Mucosa of rectum (tissue), 2 donors: ENCODE data around the gene KPNA1.

ENCODE experiments used
- H3K27ac ChIP-seq, 2 donors: one replicate each; pipeline ENCODE4 v1.7.0; 2013; ENCODE audit warnings: inconsistent platforms in 2 of 2, low read depth in 2 of 2, low read length in 2 of 2
- H3K27me3 ChIP-seq, 2 donors: one replicate each; pipeline ENCODE4 v1.7.0; 2013; ENCODE audit warnings: low read length in 2 of 2; ENCODE audit not compliant: control insufficient read depth in 2 of 2, insufficient read depth in 2 of 2
- H3K36me3 ChIP-seq, 2 donors: one replicate each; pipeline ENCODE4 v1.7.0; 2013; ENCODE audit warnings: low read length in 2 of 2; ENCODE audit not compliant: control insufficient read depth in 2 of 2, insufficient read depth in 2 of 2
- H3K4me1 ChIP-seq, 2 donors: one replicate each; pipeline ENCODE4 v1.7.0; 2013; ENCODE audit warnings: low read length in 2 of 2, mild to moderate bottlenecking in 1 of 2; ENCODE audit not compliant: control insufficient read depth in 2 of 2, insufficient read depth in 2 of 2
- H3K4me3 ChIP-seq, 2 donors: one replicate each; pipeline ENCODE4 v1.7.0; 2013; ENCODE audit warnings: low read length in 2 of 2
- H3K9ac ChIP-seq, 2 donors: one replicate each; pipeline ENCODE4 v1.7.0; 2013; ENCODE audit warnings: low read length in 2 of 2, low read depth in 1 of 2, mild to moderate bottlenecking in 1 of 2
- H3K9me3 ChIP-seq, 2 donors: one replicate each; pipeline ENCODE4 v1.7.0; 2013; ENCODE audit warnings: low read length in 2 of 2; ENCODE audit not compliant: control insufficient read depth in 2 of 2
- donor health status: healthy.
- donor health status: Normal muscosa, but diverticular disease.

The KPNA1 gene

GRCh38 chr3:122374034-122374433 lies 140.7 kb downstream of the KPNA1 start:
- Histone ChIP-seq H3K9me3 (no peaks in the 10 kb centered on the region), H3K27ac (no peak overlapping the region), H3K27me3 (no peaks in the 10 kb centered on the region), H3K4me1 (peaks cover 0 to 4% of the 10 kb centered on the region in 2 donors), H3K36me3 (peaks cover 0 to 5% of the 10 kb centered on the region in 2 donors), H3K4me3 (no peak overlapping the region), H3K9ac (no peak overlapping the region)
